Activated T-helper 2 cell treated with anti-CD3 and anti-CD28 coated beads, Interferon-gamma antibody, Interleukin-2, Interleukin-4, amounts not matched to agents 10 μg/mL and 5 μg/mL and 100 μg/mL, durations not matched to agents 14 hours and 24 hours and 36 hours (primary cell): ENCODE measurements around the gene EVI5L. TPM values are rescaled to one million over a fixed set of nuclear protein-coding genes. Genes with fewer than 3 reads are reported as not detected.

ENCODE experiments used
- total RNA-seq: library from RNA; stranded (reverse); gene quantifications from 2 replicates; pipeline ENCODE4 v1.2.3, GENCODE V29; 2022

The EVI5L gene
- total RNA-seq, 1 donor from 2014 or later = 3.8 TPM

Other genes starting within 250 kb of the EVI5L start
- gene CAMSAP3, start 234.4 kb upstream of the EVI5L start, total RNA-seq = 0.23 and 0.55 TPM in 2 replicates
- 43.0 and 44.3 TPM in 2 replicates for gene XAB2, start 200.7 kb upstream of the EVI5L start, total RNA-seq
- gene PET100, start 200.4 kb upstream of the EVI5L start, total RNA-seq = 95.7 and 113 TPM in 2 replicates
- 1.2 and 1.6 TPM in 2 replicates for gene PCP2, start 196.5 kb upstream of the EVI5L start, total RNA-seq
- gene STXBP2, start 193.1 kb upstream of the EVI5L start, total RNA-seq = 96.3 and 104 TPM in 2 replicates
- not detected in 2 replicates for gene RETN, start 161.2 kb upstream of the EVI5L start, total RNA-seq
- not detected in 2 replicates for gene MCEMP1, start 153.1 kb upstream of the EVI5L start, total RNA-seq
- gene TRAPPC5, start 149.4 kb upstream of the EVI5L start, total RNA-seq = 88.9 and 92.4 TPM in 2 replicates
- 0.46 and 0.99 TPM in 2 replicates for gene FCER2, start 128.1 kb upstream of the EVI5L start, total RNA-seq
- not detected in 2 replicates for gene CLEC4G, start 98.1 kb upstream of the EVI5L start, total RNA-seq
- not detected in 2 replicates for gene CD209, start 82.7 kb upstream of the EVI5L start, total RNA-seq
- not detected in 2 replicates for gene CLEC4M, start 67.0 kb upstream of the EVI5L start, total RNA-seq
- gene PRR36, start 44.2 kb downstream of the EVI5L start, total RNA-seq = 0.05 TPM in 1 of 2 replicates, not detected in the other
- gene LRRC8E, start 58.3 kb downstream of the EVI5L start, total RNA-seq = not detected in 2 replicates
- gene MAP2K7, start 73.7 kb downstream of the EVI5L start, total RNA-seq = 43.0 and 44.6 TPM in 2 replicates
- 6.3 TPM in 2 replicates for gene TGFBR3L, start 84.6 kb downstream of the EVI5L start, total RNA-seq
- 18.4 and 19.5 TPM in 2 replicates for gene SNAPC2, start 90.1 kb downstream of the EVI5L start, total RNA-seq
- gene CTXN1, start 95.9 kb downstream of the EVI5L start, total RNA-seq = 0.50 and 0.53 TPM in 2 replicates
- gene TIMM44, start 113.4 kb downstream of the EVI5L start, total RNA-seq = 79.2 and 90.2 TPM in 2 replicates
- gene ELAVL1, start 175.4 kb downstream of the EVI5L start, total RNA-seq = 184 TPM in 2 replicates
- gene CCL25, start 222.5 kb downstream of the EVI5L start, total RNA-seq = not detected in 2 replicates